Stomach (tissue), 9 donors: ENCODE measurements around the gene CACNA1I. TPM values are rescaled to one million over a fixed set of nuclear protein-coding genes. Genes with fewer than 3 reads are reported as not detected.
"Not testable (repeated sequence)": the region's sequence is repeated elsewhere in the genome, so short reads cannot be mapped to it uniquely, and the experiment has no call there.

Experiments used
- DNase-seq, 2 donors: peaks; one replicate each; pipeline versions ENCODE4 v3.0.0 to v3.0.0-alpha.2; 2013 to 2019
- H3K27ac ChIP-seq, 5 donors: fragments of 200-600 bp in 4 of 5; sonication (generic) in 4 of 5; one replicate each; pipeline ENCODE4 v1.5.1; 2013 to 2019; ENCODE audit warnings: mild to moderate bottlenecking in 1 of 5, moderate library complexity in 1 of 5
- H3K27me3 ChIP-seq, 3 donors: fragments of 200-600 bp; sonication (generic); one replicate each; pipeline ENCODE4 v1.5.1; 2017 to 2019; ENCODE audit warnings: mixed run types in 1 of 3
- H3K36me3 ChIP-seq, 4 donors: fragments of 200-600 bp; sonication (generic); 1 replicate in 3 of 4; 2 replicates in 1 of 4; pipeline ENCODE4 v1.5.1; 2016 to 2019
- H3K4me1 ChIP-seq, 4 donors: fragments of 200-600 bp; sonication (generic); one replicate each; pipeline ENCODE4 v1.5.1; 2016 to 2019
- H3K4me3 ChIP-seq, 4 donors: fragments of 200-600 bp; sonication (generic) in 3 of 4; one replicate each; pipeline ENCODE4 v1.5.1; 2016 to 2019; ENCODE audit warnings: mild to moderate bottlenecking in 1 of 4
- H3K9me3 ChIP-seq, 4 donors: fragments of 200-600 bp; sonication (generic); one replicate each; pipeline ENCODE4 v1.5.1; 2016 to 2019
- CTCF ChIP-seq, 7 experiments: fragments of 450-650 bp in 4 of 7; fragments of 200-600 bp in 3 of 7; sonication (generic) in 3 of 7; IDR thresholded peaks; one replicate each; pipeline ENCODE4 v1.5.1; 2016 to 2019; ENCODE audit warnings: antibody characterized with exemption in 7 of 7, control low read depth in 2 of 7, mild to moderate bottlenecking in 1 of 7
- EP300 ChIP-seq: sonication (generic); formaldehyde crosslinking; IDR thresholded peaks from one replicate; pipeline ENCODE4 v1.6.1; 2017; ENCODE audit warnings: antibody characterized with exemption
- POLR2A ChIP-seq, 4 donors: fragments of 450-650 bp; IDR thresholded peaks; one replicate each; pipeline ENCODE4 v1.6.1; 2016; ENCODE audit warnings: antibody characterized with exemption in 4 of 4, control low read depth in 2 of 4, mild to moderate bottlenecking in 1 of 4, moderate library complexity in 1 of 4
- POLR2AphosphoS5 ChIP-seq, 3 donors: sonication (generic); formaldehyde crosslinking; IDR thresholded peaks; one replicate each; pipeline ENCODE4 v1.6.1; 2016; ENCODE audit warnings: antibody characterized with exemption in 3 of 3
- WGBS, 5 donors: extraction: QIAGEN DNeasy Blood & Tissue Kit in 3 of 5; methylation state at CpG; one replicate each; pipeline versions ENCODE4 v1.1.5 to v1.1.7; 2013 to 2018; 5-methylcytosine and 5-hydroxymethylcytosine counted together
- intact Hi-C: fragments of 100-400 bp; cut with DNase I; formaldehyde crosslinking; loops from one replicate; pipeline ENCODE4 v1.15.1; 2023; ENCODE audit warnings: low total_unique reads
- polyA plus RNA-seq, 3 donors: library from polyadenylated mRNA; stranded (reverse); fragments of 200-250 nt; gene quantifications; one replicate each; pipeline ENCODE4 v1.2.3, GENCODE V29; 2013
- total RNA-seq, 5 donors: library from RNA; depleted of rRNA; stranded (reverse); fragments of >200 nt; gene quantifications; one replicate each; pipeline versions ENCODE4 v1.1.0 to v1.2.3, GENCODE V29; 2014 to 2016
- donor health status: healthy with polysubstance abuse.
- donor health status: Bipolar disorder and iron deficiency.
- donor health status: healthy.

The CACNA1I gene
- total and polyA plus RNA-seq, 8 donors: 0.06 to 4.0 (median 0.22) TPM; not detected in 2

GRCh38 chr22:39732625-39733024 is 162.1 kb downstream of the CACNA1I start:
- H3K36me3 ChIP-seq: no peaks in the 10 kb centered on the region
- 44 to 75% (median 60%) methylated on average over 8 of the region's 8 CpGs for WGBS, 5 donors
- H3K4me3 ChIP-seq: no peak overlapping the region
- H3K9me3 ChIP-seq: no peaks in the 10 kb centered on the region
- TF ChIP-seq POLR2A (IDR thresholded peaks at IDR 0.05) (no peak), POLR2AphosphoS5 (IDR thresholded peaks at IDR 0.05) (no peak), EP300 (no peak)
- H3K27ac ChIP-seq: no peak overlapping the region
- intact Hi-C loops: no loop called here
- H3K4me1 ChIP-seq: no peaks in the 10 kb centered on the region
- H3K27me3 ChIP-seq: peaks cover 0 to 54% (median 4%) of the 10 kb centered on the region in 3 donors
- DNase-seq: no peak

- WGBS, 5 donors: 80 to 89% (median 82%) methylated on average over 2 of the region's 2 CpGs
- H3K27me3 ChIP-seq: peaks cover 0 to 48% (median 4%) of the 10 kb centered on the region in 3 donors
- H3K9me3 ChIP-seq: no peaks in the 10 kb centered on the region
- no peak overlapping the region for H3K27ac ChIP-seq
- H3K4me3 ChIP-seq: no peak overlapping the region
- intact Hi-C loops: no loop called here
- TF ChIP-seq CTCF (IDR thresholded peaks at IDR 0.05) (no peak), POLR2AphosphoS5 (IDR thresholded peaks at IDR 0.05) (no peak), POLR2A (IDR thresholded peaks at IDR 0.05) (no peak), EP300 (no peak)
- no peak for DNase-seq
- H3K36me3 ChIP-seq: no peaks in the 10 kb centered on the region
- no peaks in the 10 kb centered on the region for H3K4me1 ChIP-seq
Observed at GRCh38 chr22:39733191-39733590, 162.6 kb downstream of the CACNA1I start.

GRCh38 chr22:39734046-39734445 is 163.5 kb downstream of the CACNA1I start:
- H3K27ac ChIP-seq, H3K4me3 ChIP-seq, intact Hi-C loops, DNase-seq, H3K9me3 ChIP-seq, H3K36me3 ChIP-seq, H3K4me1 ChIP-seq: not testable (repeated sequence)
- peaks cover 0 to 43% (median 4%) of the 10 kb centered on the region in 3 donors for H3K27me3 ChIP-seq
- 67 to 88% (median 73%) methylated on average over 1 of the region's 1 CpG for WGBS, 5 donors

GRCh38 chr22:39734866-39735265 is 164.3 kb downstream of the CACNA1I start:
- H3K36me3 ChIP-seq: no peaks in the 10 kb centered on the region
- no peak overlapping the region for H3K27ac ChIP-seq
- no peak overlapping the region for H3K4me3 ChIP-seq
- 63 to 89% (median 82%) methylated on average over 5 of the region's 5 CpGs for WGBS, 5 donors
- TF ChIP-seq POLR2AphosphoS5 (IDR thresholded peaks at IDR 0.05) (no peak), EP300 (no peak), POLR2A (IDR thresholded peaks at IDR 0.05) (no peak), CTCF (IDR thresholded peaks at IDR 0.05) (no peak)
- no peaks in the 10 kb centered on the region for H3K4me1 ChIP-seq
- DNase-seq: no peak
- peaks cover 0 to 43% (median 4%) of the 10 kb centered on the region in 3 donors for H3K27me3 ChIP-seq
- intact Hi-C loops: no loop called here
- H3K9me3 ChIP-seq: peaks cover 0 to 12% (median 3%) of the 10 kb centered on the region in 4 donors

- intact Hi-C loops: no loop called here
- no peak for DNase-seq
- H3K4me3 ChIP-seq: no peak overlapping the region
- H3K36me3 ChIP-seq: no peaks in the 10 kb centered on the region
- TF ChIP-seq CTCF (IDR thresholded peaks at IDR 0.05) (no peak), POLR2A (IDR thresholded peaks at IDR 0.05) (no peak), EP300 (no peak), POLR2AphosphoS5 (IDR thresholded peaks at IDR 0.05) (no peak)
- H3K9me3 ChIP-seq: peaks cover 0 to 12% (median 5%) of the 10 kb centered on the region in 4 donors
- no peak overlapping the region for H3K27ac ChIP-seq
- peaks cover 0 to 43% (median 4%) of the 10 kb centered on the region in 3 donors for H3K27me3 ChIP-seq
- no peaks in the 10 kb centered on the region for H3K4me1 ChIP-seq
- 78 to 84% (median 81%) methylated on average over 10 of the region's 10 CpGs for WGBS, 5 donors
Observed at GRCh38 chr22:39735776-39736175, 165.2 kb downstream of the CACNA1I start.
